Sciatic nerve (tissue), 2 donors: ENCODE measurements around the gene GPRC5D. TPM values are rescaled to one million over a fixed set of nuclear protein-coding genes. Genes with fewer than 3 reads are reported as not detected.

Experiments used
- ATAC-seq: fragments of 200-7000 bp; cut with Tn5 transposase; one replicate; pipeline ENCODE4 v1.9.1; 2020; ENCODE audit warnings: mild to moderate bottlenecking, moderate library complexity
- DNase-seq: peaks from one replicate; pipeline ENCODE4 v3.0.0-alpha.2; 2020; ENCODE audit warnings: low spot score
- intact Hi-C: fragments of 100-400 bp; cut with DNase I; formaldehyde crosslinking; loops from one replicate; pipeline ENCODE4 v1.14.2; 2022
- total RNA-seq: library from RNA; stranded (reverse); fragmentation: NEBNext Ultra II Directional; extraction: Animal tissue kit (Norgen Biotek cat#: 25700); gene quantifications from one replicate; pipeline ENCODE4 v1.2.1, GENCODE V29; 2021
- donor health status: DM: no; HTN: no; CAD: no.
- donor health status: DM: no; HTN: no; CAD: no.

Gene GPRC5D
- total RNA-seq, 1 donor from 2014 or later: not detected

DNA sequence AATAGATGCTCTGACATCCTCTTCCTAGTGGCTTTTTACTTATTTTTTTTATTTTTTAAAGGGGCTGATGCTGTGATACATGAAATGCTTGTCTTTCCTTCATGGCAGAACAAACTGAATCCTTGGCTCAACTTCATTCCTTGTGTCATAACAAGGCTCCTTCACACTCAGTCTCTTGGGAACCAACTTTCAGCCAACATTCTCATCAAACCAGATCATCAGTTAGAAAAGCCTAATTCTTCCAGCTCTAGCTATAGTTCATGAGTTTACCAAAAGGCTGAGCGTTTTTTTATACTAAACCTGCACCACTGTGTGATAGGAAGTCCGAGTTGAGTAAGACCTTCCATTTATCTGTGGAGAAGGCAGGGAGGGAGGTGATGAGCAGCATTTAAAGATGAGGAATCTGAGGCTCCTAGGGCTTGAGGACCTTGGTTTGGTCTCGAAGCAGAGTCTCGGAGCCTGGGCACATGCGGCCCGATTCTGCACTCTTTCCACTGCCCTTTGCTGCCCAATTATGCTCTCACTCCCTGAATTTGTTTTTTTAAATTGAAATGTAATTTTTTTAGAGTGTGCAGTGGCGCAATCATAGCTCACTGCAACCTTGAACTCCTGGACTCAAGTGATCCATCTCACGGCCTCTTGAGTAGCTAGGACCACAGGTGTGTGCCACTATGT, 8.2 kb downstream of the GPRC5D start:
- ATAC-seq (peak; percentile 87), DNase-seq (no peak)
- intact Hi-C loops: no loop called here

DNA sequence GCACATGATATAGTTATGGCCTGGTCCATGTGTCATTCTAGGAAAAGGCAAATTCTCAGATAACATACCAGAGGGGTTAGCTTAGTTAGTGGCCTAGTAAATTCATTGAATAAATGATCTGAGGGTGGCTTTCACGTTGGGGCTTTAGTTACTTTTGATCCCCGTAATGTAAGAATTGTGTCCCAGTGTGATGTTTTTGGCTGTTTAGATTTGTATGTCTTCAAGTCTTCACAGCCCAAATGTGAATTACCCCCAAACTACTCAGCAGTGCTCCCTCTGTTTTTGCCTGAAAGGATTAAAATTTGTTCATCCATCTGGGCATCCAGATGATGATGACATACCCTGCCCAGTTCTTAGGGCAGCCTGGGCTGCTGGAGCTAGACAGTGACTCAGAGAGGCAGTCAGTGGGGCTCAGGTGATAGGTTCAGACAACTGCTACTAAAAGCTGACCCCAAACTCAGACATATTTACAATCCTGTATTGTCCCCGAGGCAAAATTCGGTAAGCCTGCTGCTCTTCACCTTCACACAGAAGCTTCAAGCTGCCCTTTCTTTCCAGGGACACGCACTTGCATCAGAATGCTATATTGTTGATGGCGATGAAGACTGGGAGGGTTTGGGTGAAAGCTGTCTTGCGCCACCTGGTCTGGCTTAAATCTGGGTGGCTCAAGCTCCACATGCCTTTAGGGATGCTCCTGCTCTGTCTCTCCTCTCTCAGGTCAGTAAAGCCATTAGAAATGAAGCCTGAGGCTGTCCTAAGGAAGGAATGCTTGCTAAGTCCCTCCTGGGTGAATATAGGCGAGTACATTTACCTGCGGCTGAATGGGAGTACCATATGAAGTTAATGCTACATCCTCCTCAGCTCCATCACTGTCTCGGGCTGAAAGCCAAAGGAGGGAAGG, 10.3 kb downstream of the GPRC5D start:
- DNase-seq (no peak), ATAC-seq (no peak)
- intact Hi-C loops: no loop called here

DNA sequence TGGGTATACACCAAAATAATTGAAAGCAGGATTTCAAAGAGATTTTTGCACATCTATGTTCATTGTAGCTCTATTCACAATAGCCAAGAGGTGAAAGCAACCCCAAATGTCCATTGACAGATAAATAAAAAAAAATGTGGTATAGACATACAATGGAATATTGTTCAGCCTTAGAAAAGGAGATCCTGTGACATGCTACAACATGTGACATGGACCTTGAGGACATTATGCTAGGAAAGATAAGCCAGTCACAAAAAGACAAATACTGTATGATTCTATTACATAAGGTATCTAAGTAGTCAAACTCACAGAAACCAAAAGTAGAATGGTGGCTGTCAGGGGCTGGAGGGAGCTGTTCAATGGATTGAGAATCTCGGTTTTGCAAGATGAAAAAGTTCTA, 12.1 kb downstream of the GPRC5D start:
- ATAC-seq (no peak), DNase-seq (no peak)
- intact Hi-C loops: no loop called here

DNA sequence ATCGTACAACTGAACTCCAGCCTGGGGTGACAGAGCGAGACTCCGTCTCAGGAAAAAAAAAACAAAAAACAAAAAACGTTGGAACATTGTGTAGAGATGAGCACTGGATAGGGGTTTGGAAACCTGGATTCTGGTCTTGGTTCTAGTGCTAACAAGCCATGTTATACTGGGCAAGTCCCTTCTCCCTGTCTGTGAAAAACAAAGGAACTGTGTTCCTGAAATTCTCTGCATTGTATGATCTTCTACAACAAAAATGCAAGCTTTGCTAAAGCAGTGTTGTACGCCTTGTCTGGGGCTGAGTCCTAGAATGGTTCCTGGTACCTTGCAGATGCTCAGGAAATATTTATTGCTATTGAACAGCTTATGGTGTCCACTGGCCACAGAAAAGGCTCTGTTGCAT, 13.4 kb downstream of the GPRC5D start:
- intact Hi-C loops: no loop called here
- no peak for ATAC-seq
- DNase-seq: no peak

DNA sequence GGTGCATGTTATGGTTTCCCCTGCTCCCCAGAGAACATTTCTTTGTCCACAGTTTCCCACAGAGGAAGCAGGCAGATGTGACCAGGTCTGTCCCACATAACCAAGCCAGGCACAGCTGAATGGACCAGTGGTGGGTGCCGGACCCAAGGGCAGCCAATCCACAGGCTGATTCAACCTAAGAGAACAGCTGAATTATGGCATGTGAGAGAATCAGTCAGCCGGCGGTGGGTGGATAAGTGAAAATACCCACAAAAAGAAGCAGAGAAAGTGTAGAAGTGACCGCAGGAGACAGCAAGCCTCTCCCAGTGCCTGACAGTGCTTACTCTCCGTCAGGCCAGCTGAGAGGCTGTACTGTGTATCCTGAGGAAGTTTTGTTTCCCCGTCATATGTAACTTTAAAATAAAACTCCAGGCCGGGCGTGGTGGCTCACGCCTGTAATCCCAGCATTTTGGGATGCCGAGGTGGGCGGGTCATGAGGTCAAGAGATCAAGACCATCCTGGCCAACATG, 14.9 kb downstream of the GPRC5D start:
- ATAC-seq (no peak), DNase-seq (no peak)
- intact Hi-C loops: no loop called here

DNA sequence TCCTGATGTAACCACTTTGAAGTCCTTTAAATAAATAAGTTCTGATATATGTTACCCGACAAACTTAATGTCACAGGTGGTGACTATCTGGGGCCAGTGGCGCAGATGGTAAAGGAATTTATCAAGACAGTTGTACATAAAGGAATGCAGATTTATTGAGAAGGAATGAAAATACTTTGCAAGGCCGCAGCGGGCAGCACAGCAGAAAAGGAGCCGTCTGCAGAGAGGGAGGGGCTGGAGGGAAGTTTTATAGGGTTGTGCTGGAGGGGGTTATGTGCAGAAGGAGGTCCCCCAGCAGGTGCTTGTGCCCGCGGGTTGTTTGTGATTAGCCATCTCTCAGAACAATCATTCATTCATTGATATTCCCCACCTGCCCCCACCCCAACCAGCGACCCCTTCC, 17.4 kb downstream of the GPRC5D start:
- ATAC-seq (no peak), DNase-seq (no peak)
- intact Hi-C loops: no loop called here

DNA sequence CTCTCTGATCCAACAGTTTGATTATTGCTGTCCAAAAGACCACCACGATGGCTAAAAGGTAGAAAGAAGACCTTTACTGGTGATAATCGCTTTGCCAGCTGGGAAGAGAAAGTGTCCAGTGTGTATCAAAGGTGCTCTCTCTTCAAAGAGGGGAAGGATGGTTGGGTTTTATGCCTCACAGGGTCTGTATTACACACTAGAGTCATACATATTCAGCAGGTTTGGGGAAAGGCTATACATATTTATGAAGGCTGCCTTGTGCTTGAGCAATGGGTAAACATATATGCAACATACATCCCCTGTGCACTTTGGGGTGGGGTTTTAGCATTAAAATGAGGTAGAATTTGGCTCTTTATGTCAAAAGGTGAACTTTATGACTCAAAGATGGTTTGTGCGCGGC, 18.2 kb downstream of the GPRC5D start:
- no peak for ATAC-seq
- intact Hi-C loops: no loop called here
- DNase-seq: no peak

DNA sequence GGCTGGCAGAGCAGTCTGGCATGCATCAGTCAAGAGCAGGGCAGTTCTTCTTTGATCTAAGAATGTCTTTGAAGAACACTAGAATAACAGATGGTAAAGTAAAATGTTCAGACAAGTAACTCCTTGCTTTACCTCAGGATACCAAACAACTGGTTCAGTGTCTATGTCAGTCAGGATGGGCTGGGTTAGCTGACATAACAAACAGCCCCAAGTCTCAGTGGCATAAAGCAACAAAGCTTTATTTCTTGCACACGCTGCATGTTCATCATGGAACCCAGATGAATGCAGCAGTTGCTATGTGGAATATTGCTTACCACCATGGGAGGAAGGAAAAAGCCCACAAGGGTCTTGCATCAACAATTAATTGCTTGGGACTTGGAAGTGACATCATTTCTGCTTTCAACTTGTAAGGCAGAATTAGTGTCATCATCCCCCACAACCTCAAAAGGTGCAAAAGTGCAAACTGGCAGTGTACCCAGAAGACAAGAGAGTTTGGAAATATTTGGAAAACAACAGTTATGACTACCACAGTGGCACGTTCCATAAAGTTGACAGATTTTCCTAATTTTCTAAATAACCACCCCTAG, 21.2 kb downstream of the GPRC5D start:
- ATAC-seq (no peak), DNase-seq (no peak)
- intact Hi-C loops: no loop called here

DNA sequence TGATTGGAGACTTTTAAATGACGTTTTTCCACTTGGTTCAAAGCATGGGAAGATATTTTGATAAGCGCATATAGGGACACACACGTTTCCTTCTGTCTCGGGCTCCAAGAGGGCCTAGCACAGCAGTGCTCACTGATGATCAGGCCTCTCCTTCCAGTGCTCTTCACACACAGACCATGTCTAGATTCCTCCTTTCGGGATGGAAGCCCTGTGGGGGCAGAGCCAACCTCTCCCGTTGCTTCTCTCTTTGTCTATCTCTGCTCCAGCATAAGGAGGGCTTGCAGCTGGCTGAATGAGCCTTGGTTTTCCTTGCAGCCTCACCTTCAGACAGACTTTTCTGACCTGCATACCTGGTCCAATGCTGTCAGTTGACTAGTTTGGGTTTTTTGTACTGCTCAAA, 22.3 kb downstream of the GPRC5D start:
- intact Hi-C loops: no loop called here

DNA sequence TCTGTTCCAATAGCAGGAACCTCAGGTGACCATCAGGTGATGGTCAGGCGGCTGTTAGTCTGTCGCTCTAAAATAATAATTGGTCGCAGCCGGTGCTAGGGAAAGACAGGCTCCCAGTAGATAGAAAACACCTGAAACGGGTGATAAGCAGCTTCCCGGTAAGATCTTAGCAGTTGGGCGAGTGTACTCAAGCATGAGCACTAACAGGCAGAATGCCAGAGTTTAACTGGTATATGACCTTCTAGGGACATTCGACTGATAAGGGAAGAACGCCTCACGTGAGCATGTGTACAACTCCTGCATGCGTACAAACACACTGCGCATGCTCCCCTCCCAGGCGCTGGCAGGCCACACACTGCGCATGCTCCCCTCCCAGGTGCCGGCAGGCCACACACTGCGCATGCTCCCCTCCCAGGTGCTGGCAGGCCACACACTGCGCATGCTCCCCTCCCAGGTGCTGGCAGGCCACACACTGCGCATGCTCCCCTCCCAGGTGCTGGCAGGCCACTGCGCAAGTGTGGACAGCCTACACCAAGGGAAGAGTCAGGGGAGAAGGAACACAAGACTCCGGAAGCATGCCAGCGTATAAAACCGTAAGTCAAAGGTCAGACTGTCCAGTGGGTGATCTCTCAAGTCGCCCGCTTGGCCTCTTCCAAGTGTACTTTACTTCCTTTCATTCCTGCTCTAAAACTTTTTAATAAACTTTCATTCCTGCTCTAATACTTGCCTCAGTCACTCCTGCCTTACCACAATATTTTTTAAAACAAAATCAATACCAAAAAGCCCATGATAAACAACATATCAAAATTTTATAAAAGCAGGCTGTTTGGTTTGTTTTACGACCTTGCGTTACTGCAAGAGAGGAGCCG, 24.5 kb downstream of the GPRC5D start:
- peak; percentile 36 for ATAC-seq
- intact Hi-C loops: no loop called here
- no peak for DNase-seq

More for the DNA sequence above, 22.3 kb downstream of the GPRC5D start:
- ATAC-seq (no peak), DNase-seq (no peak)

DNA sequence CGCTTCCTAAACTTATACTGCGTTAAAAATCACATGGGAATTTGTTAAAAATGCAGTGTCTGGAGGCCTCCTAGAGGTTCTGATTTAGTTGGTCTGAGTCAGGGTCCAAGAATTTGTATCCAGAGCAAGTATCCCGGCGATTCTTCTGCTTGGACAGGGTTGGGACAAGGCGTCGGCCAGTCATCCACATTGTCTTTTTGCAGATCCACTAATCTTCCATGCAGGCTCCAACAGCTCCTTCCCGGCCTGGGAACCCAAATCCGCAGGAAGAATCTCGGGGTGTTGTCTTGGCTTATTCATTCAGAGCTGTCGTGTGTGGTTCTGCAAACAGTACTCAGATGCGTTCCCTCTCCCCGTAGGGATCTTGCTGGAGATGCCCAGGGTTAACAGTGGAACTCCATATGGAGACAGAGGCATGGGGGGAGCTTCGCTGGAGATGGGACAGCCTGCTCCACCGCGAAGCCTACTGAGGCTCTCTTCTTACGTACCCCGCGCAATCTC, 25.3 kb downstream of the GPRC5D start:
- DNase-seq (no peak), ATAC-seq (no peak)
- intact Hi-C loops: no loop called here

DNA sequence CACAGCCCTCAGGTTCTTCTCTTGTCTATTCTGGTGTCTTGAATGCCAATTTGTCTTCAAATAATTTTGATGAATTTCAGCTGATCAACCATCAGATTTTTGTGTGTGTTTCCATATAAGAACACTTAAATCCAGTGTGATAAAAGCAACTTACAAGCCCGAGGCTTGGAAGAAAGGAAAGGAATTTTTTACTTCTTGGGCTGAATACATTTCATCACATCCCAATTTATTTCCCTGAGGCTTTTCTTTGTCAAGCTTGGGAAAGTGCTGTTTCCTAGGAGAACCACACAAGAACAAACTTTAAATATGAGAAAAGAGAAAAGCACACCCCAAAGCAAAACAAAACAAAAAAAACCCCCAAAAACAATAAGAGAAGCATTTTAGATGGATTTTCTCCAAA, 26.6 kb downstream of the GPRC5D start:
- DNase-seq (no peak), ATAC-seq (peak; percentile 60)
- intact Hi-C loops: no loop called here

DNA sequence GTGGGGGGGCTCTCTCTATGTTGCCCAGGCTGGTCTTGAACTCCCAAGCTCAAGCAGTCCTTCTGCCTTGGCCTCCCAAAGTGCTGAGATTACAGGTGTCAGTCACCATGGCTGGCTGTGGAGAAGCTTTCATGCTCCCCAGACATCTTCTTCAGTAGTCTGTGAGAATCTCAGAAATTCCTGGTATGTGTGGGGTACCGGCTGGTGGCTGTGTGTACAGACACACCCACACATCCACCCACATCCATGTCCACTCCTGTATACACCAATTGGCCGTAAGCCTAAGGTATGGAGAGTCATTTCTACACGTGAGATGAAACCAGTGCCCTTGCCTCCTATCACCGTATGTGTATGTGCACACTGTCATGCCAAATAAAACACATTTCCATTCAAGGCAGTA, 27.8 kb downstream of the GPRC5D start:
- ATAC-seq (no peak), DNase-seq (no peak)
- intact Hi-C loops: no loop called here

DNA sequence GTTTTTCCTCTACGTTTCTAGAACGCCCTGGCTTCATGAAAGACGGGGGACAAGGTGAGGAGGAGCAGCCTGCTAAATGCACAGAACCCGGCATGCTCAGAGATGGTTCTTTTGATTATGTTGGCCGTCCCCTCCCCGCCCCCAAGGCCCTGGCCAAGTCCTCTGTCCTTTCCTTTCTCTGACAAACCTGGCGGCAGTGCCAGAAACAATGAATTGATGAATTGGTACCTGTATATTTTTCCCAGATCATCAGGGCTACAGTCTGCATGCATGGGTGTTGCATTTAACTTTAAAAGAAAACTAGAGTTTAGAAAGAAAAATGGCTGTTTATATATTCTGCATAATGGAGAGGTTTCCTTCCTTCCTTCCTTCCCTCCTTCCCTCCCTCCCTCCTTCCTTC, 29.0 kb downstream of the GPRC5D start:
- no peak for DNase-seq
- intact Hi-C loops: no loop called here
- ATAC-seq: no peak

DNA sequence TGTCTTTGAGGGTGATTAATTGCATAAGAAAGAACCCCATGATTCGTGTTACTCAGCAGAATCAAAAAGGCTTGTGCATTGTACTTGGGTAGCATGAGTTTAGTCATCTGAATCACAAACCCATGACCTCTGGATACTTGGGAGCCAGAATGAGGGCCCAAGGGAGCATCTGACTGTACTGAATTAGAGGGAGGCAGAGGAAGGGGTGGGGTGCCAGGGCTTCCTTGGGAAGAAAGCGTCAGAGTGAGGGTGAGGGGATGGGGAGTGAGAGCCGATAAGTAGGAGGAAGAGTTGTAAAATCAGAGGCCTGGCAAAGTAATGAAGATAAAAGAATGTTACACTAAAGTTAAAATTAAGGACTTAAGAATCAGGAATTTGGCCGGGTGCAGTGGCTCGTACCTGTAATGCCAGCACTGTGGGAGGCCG, 29.8 kb downstream of the GPRC5D start:
- intact Hi-C loops: no loop called here
- ATAC-seq (peak; percentile 69), DNase-seq (no peak)

DNA sequence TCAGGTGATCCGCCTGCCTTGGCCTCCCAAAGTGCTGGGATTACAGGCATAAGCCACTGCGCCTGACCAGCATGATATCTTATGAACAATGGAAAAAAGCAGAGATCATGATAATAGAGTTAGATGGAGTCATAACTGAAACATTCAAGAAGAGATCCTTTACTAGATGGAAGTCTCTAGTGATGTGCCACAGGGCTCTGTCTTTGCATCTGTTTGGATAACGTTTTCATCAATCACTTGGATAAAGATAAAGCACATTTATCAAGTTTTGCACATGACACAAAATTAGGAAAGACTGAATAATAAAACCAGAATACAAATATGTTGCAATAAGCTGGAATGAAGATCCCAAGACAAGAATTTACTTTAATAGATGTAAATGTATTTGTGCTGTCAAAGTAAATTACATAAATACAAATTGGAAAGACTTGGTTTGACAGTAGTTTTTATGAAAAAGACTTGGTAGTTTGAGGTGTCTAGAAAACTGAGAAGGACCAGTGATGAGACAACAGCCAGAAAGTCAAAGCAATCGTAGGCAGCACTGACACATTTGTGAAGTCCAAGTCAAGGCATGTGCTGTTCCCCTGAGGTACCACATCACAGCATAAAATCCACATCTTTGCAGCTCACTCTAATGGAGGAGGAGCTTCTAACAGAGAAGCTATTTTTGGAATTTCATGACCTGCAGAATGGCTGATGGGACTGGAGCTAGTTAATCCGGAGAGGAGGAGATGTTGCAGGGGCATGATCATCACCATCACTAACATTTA, 32.1 kb downstream of the GPRC5D start:
- no peak for ATAC-seq
- intact Hi-C loops: loop anchor here (5.0 kb wide), 1 partner anchor 292 kb away; no protein-coding TSS in a partner anchor
- DNase-seq: no peak

DNA sequence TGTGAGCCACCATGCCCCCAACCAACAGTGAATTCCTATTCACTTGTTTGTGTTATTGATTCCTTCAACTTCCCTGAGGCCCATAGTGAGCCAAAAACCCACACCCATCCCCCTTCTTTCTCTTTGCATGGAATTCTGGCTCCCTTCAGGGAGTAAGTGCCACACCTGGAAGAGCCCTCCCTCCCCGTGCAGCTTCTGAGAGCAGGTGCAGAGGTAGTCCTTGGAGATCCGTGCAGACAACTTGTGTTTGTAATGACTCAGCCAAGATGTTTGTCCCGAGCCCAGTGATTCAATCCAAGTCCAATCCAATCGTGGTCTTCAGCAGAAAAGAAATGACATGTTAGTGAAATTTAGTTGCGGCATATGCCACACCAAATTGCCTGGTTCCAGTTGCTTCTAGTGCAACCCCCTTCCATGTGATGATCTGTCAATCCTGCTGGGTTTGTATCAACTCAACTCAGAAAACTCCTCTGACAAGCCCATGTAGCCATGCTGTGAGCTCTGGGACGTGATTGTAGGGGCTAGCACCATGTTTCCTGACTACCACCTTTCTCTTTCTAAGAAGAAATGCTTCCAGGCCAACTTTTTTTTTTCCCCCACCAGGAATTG, 33.1 kb downstream of the GPRC5D start:
- no peak for DNase-seq
- intact Hi-C loops: loop anchor here (5.0 kb wide), 1 partner anchor 293 kb away; no protein-coding TSS in a partner anchor
- ATAC-seq: no peak

DNA sequence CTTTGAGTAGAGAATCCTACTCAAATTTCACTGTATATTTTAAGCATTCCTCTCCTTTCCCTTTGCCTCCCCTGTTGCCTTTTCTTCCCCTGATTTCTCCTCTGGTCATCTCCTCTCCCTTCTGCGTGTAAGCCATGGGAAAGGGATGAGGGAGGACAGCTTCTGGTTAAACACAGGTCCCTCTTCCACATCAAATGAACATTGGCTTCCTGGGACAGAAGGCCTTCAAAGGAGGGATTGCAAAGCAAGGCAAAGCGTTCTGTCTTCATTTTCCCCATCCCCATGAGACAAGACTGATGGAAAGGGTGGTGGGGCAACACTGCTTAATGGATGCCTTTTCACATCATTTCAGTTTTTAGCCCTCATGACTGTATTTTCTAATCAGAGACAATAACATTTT, 34.5 kb downstream of the GPRC5D start:
- DNase-seq (no peak), ATAC-seq (no peak)
- intact Hi-C loops: loop anchor here (5.0 kb wide), 1 partner anchor 295 kb away; no protein-coding TSS in a partner anchor
